ENCODE results near the gene TBC1D4.

DNA sequence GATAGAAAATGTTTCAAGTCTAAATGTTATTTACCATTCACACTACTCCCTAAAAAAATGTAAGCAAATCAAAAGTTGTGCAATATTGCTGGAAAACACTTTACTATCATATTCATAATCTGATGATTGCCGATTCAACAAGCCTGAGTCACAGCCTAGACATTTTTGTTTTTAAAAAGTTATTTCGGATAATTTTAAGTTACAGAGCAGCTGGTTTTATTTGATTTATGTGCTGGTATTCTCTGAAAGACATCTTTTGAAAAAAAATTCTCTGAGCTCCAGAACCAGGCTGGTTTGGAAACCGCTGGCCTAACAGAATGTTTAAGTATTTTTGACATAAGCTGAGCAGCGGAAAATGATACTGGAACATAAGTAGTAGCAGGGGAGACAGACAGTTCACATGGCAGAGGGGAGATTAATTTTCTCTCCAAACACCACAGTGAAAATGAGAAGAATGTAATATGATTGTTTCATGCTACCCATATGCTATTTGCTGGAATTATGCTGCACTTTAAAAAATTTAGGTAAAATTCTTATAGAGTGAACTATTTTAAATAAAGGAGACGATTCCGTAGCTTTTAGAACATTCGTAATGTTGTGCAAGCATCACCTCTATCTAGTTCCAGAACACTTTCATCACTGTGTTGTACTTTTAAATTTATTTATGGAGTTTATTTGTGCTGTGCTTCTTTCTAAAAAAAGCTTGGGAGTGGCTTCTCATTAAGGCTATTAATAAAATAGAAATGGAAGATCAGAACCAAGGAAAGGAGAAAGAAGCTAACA, 36.1 kb downstream of the TBC1D4 start:
- TF ChIP-seq, protein P1, sequence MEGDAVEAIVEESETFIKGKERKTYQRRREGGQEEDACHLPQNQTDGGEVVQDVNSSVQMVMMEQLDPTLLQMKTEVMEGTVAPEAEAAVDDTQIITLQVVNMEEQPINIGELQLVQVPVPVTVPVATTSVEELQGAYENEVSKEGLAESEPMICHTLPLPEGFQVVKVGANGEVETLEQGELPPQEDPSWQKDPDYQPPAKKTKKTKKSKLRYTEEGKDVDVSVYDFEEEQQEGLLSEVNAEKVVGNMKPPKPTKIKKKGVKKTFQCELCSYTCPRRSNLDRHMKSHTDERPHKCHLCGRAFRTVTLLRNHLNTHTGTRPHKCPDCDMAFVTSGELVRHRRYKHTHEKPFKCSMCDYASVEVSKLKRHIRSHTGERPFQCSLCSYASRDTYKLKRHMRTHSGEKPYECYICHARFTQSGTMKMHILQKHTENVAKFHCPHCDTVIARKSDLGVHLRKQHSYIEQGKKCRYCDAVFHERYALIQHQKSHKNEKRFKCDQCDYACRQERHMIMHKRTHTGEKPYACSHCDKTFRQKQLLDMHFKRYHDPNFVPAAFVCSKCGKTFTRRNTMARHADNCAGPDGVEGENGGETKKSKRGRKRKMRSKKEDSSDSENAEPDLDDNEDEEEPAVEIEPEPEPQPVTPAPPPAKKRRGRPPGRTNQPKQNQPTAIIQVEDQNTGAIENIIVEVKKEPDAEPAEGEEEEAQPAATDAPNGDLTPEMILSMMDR (conservative IDR thresholded peaks at IDR 0.05) = no peak
- no peak for TF ChIP-seq EZH2 (IDR thresholded peaks at IDR 0.05; ENCODE audit: low read depth)
